ENCODE measurements around the gene ABCF3.

DNA sequence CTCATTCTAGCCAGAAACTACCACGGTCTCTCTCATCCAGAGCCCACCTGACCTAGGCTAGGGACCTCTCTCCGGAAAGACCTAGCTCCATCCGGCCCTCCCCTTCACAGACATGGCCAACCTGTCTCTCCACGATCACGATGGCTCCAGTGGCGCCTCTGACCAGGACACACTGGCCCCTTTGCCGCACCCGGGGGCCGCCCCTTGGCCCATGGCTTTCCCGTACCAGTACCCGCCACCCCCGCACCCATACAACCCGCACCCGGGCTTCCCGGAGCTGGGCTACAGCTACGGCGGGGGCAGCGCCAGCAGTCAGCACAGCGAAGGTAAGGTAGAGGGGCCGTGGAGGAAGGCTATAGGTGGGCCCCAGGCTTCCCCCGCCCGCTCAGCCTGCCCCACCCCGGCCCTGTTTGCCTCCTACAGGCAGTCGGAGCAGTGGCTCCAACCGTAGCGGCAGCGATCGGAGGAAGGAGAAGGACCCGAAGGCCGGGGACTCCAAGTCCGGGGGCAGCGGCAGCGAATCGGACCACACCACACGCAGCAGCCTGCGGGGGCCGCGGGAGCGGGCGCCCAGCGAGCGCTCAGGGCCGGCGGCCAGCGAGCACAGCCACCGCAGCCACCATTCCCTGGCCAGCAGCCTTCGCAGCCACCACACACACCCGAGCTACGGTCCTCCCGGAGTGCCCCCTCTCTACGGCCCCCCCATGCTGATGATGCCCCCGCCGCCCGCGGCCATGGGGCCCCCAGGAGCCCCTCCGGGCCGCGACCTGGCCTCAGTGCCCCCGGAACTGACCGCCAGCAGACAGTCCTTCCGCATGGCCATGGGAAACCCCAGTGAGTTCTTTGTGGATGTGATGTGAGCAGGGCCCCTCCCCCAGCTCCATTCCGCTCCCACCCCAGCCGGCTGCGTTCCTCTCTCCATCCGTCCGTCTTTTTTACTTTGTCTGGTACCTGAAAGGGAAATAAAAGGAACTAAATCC, 15.8 kb upstream of the ABCF3 start:
- TF ChIP-seq, protein P1, sequence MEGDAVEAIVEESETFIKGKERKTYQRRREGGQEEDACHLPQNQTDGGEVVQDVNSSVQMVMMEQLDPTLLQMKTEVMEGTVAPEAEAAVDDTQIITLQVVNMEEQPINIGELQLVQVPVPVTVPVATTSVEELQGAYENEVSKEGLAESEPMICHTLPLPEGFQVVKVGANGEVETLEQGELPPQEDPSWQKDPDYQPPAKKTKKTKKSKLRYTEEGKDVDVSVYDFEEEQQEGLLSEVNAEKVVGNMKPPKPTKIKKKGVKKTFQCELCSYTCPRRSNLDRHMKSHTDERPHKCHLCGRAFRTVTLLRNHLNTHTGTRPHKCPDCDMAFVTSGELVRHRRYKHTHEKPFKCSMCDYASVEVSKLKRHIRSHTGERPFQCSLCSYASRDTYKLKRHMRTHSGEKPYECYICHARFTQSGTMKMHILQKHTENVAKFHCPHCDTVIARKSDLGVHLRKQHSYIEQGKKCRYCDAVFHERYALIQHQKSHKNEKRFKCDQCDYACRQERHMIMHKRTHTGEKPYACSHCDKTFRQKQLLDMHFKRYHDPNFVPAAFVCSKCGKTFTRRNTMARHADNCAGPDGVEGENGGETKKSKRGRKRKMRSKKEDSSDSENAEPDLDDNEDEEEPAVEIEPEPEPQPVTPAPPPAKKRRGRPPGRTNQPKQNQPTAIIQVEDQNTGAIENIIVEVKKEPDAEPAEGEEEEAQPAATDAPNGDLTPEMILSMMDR (IDR thresholded peaks at IDR 0.05 in 8 of 11, conservative IDR thresholded peaks at IDR 0.05 in 3 of 11), result no peak
- TF ChIP-seq POLR2A (IDR thresholded peaks at IDR 0.05) (no peak), POLR2AphosphoS5 (IDR thresholded peaks at IDR 0.05) (no peak)
